GM23248 (cell line): ENCODE measurements around the gene RNF157. TPM values are rescaled to one million over a fixed set of nuclear protein-coding genes. Genes with fewer than 3 reads are reported as not detected.

ENCODE experiments used
- DNase-seq: peaks from one replicate; pipeline ENCODE4 v3.0.0-alpha.2; 2015
- H2AFZ ChIP-seq: fragments of 200-600 bp; sonication (generic); 2 replicates; pipeline ENCODE4 v1.6.1; 2016; ENCODE audit warnings: antibody characterized with exemption
- H3F3A ChIP-seq: fragments of 200-600 bp; sonication (generic); 2 replicates; pipeline ENCODE4 v1.6.1; 2016; ENCODE audit warnings: mild to moderate bottlenecking, antibody characterized with exemption, mixed run types; ENCODE audit not compliant: insufficient read depth
- H3K27ac ChIP-seq: fragments of 200-600 bp; sonication (generic); 2 replicates; pipeline ENCODE4 v1.5.1; 2016; ENCODE audit warnings: mild to moderate bottlenecking
- H3K27me3 ChIP-seq: fragments of 200-600 bp; sonication (generic); replicated peaks from 2 replicates; pipeline ENCODE4 v1.6.1; 2016; ENCODE audit warnings: mild to moderate bottlenecking; ENCODE audit not compliant: insufficient read depth
- H3K36me3 ChIP-seq: fragments of 200-600 bp; sonication (generic); 2 replicates; pipeline ENCODE4 v1.6.1; 2016; ENCODE audit warnings: low read depth, mild to moderate bottlenecking
- H3K4me1 ChIP-seq: fragments of 200-600 bp; sonication (generic); 2 replicates; pipeline ENCODE4 v1.6.1; 2016; ENCODE audit warnings: mild to moderate bottlenecking; ENCODE audit not compliant: insufficient read depth
- H3K4me2 ChIP-seq: fragments of 200-600 bp; sonication (generic); one replicate; pipeline ENCODE4 v1.6.1; 2016; ENCODE audit warnings: mild to moderate bottlenecking; ENCODE audit not compliant: unreplicated experiment
- H3K4me3 ChIP-seq: fragments of 200-600 bp; sonication (generic); 2 replicates; pipeline ENCODE4 v1.5.1; 2016; ENCODE audit warnings: mild to moderate bottlenecking
- H3K79me2 ChIP-seq: fragments of 200-600 bp; sonication (generic); 2 replicates; pipeline ENCODE4 v1.6.1; 2016; ENCODE audit warnings: mild to moderate bottlenecking; ENCODE audit not compliant: insufficient read depth
- H3K9ac ChIP-seq: fragments of 200-600 bp; sonication (generic); 2 replicates; pipeline ENCODE4 v1.6.1; 2016; ENCODE audit warnings: mild to moderate bottlenecking
- H3K9me2 ChIP-seq: fragments of 200-600 bp; sonication (generic); 2 replicates; pipeline ENCODE4 v1.6.1; 2016; ENCODE audit warnings: mixed run types, mild to moderate bottlenecking, moderate library complexity; ENCODE audit not compliant: insufficient read depth
- H3K9me3 ChIP-seq: fragments of 200-600 bp; sonication (generic); one replicate; pipeline ENCODE4 v1.6.1; 2017; ENCODE audit warnings: low read depth
- H4K20me1 ChIP-seq: fragments of 200-600 bp; sonication (generic); 2 replicates; pipeline ENCODE4 v1.6.0; 2016; ENCODE audit not compliant: insufficient read depth
- EZH2 ChIP-seq: fragments of 200-600 bp; sonication (generic); IDR thresholded peaks from 2 replicates; pipeline ENCODE4 v1.6.1; 2018; ENCODE audit warnings: antibody characterized with exemption, mild to moderate bottlenecking; ENCODE audit not compliant: insufficient read depth, poor library complexity, severe bottlenecking
- EZH2phosphoT487 ChIP-seq: fragments of 200-600 bp; sonication (generic); IDR thresholded peaks from 2 replicates; pipeline ENCODE4 v1.6.1; 2018; ENCODE audit warnings: antibody characterized with exemption, moderate library complexity, mild to moderate bottlenecking, low read depth; ENCODE audit not compliant: insufficient read depth
- WGBS, 2 experiments: methylation state at CpG; one replicate each; pipeline ENCODE4 v1.1.6; 2015 to 2017; ENCODE audit warnings: low lambda C conversion rate in 2 of 2, low coverage in 1 of 2; ENCODE audit errors: missing lambda C conversion rate in 2 of 2; 5-methylcytosine and 5-hydroxymethylcytosine counted together
- in situ Hi-C: fragments of 300-500 bp; cut with MboI; formaldehyde crosslinking; loops from 2 replicates; pipeline ENCODE4 v1.15.0; 2020
- polyA plus RNA-seq: library from polyadenylated mRNA; unstranded; fragments of >200 nt; fragmentation: Nextera tagmentation; extraction: Ambion mirVana; gene quantifications from 2 replicates; pipeline ENCODE4 v1.2.1, GENCODE V29; 2016
- total RNA-seq: library from RNA; depleted of rRNA; stranded (reverse); fragments of >200 nt; shearing (Covaris generic); gene quantifications from 2 replicates; pipeline ENCODE4 v1.2.3, GENCODE V29; 2014

The RNF157 gene
- total and polyA plus RNA-seq, 2 experiments from 2014 or later, result 0.31 to 4.0 TPM

GRCh38 chr17:76137351-76138233 lies 102.7 kb downstream of the RNF157 start:
- no peaks in the 10 kb centered on the region for H3F3A ChIP-seq
- no peak overlapping the region for H3K27ac ChIP-seq
- H3K9me2 ChIP-seq, result no peaks in the 10 kb centered on the region
- WGBS, 2 experiments, result 74 to 75% methylated on average over 47 to 54 of the region's 54 CpGs
- no peak overlapping the region for H3K4me3 ChIP-seq
- H4K20me1 ChIP-seq, result no peaks in the 10 kb centered on the region
- H2AFZ ChIP-seq, result no peak overlapping the region
- H3K4me1 ChIP-seq, result no peaks in the 10 kb centered on the region
- H3K27me3 ChIP-seq, result peaks cover 37% of the 10 kb centered on the region
- no peak overlapping the region for H3K4me2 ChIP-seq
- no peaks in the 10 kb centered on the region for H3K36me3 ChIP-seq
- DNase-seq, result no peak
- no peak overlapping the region for H3K9ac ChIP-seq
- TF ChIP-seq EZH2, result no peak
- no peak for TF ChIP-seq EZH2phosphoT487
- H3K9me3 ChIP-seq, result no peaks in the 10 kb centered on the region
- in situ Hi-C loops, result no loop called here
- H3K79me2 ChIP-seq, result no peaks in the 10 kb centered on the region

GRCh38 chr17:76137001-76137350 lies 103.3 kb downstream of the RNF157 start:
- no peaks in the 10 kb centered on the region for H3F3A ChIP-seq

GRCh38 chr17:76136276-76137000 lies 103.9 kb downstream of the RNF157 start:
- Histone ChIP-seq H2AFZ (no peak overlapping the region), H3K4me1 (no peaks in the 10 kb centered on the region), H3K36me3 (no peaks in the 10 kb centered on the region), H3K4me2 (no peak overlapping the region), H3K79me2 (no peaks in the 10 kb centered on the region), H3K9me3 (no peaks in the 10 kb centered on the region), H3K27me3 (peaks cover 45% of the 10 kb centered on the region), H3K4me3 (no peak overlapping the region), H3K9me2 (no peaks in the 10 kb centered on the region), H3K9ac (no peak overlapping the region), H3F3A (no peaks in the 10 kb centered on the region), H4K20me1 (no peaks in the 10 kb centered on the region), H3K27ac (no peak overlapping the region)
- in situ Hi-C loops, result no loop called here
- no peak for DNase-seq
- WGBS, 2 experiments, result 49 to 50% methylated on average over 13 to 16 of the region's 16 CpGs
- TF ChIP-seq EZH2phosphoT487 (no peak), EZH2 (no peak)

More at GRCh38 chr17:76137001-76137350, 103.3 kb downstream of the RNF157 start:
- Histone ChIP-seq H3K27ac (no peak overlapping the region), H3K4me2 (no peak overlapping the region), H3K9me3 (no peaks in the 10 kb centered on the region), H3K4me1 (no peaks in the 10 kb centered on the region), H3K9me2 (no peaks in the 10 kb centered on the region), H3K27me3 (peaks cover 39% of the 10 kb centered on the region), H2AFZ (no peak overlapping the region), H3K36me3 (no peaks in the 10 kb centered on the region), H3K4me3 (no peak overlapping the region), H4K20me1 (no peaks in the 10 kb centered on the region), H3K9ac (no peak overlapping the region), H3K79me2 (no peaks in the 10 kb centered on the region)
- WGBS, 2 experiments, result 54 to 71% methylated on average over 7 of the region's 7 CpGs
- TF ChIP-seq EZH2phosphoT487, result no peak
- no peak for TF ChIP-seq EZH2
- no peak for DNase-seq
- in situ Hi-C loops, result no loop called here

GRCh38 chr17:76135810-76136188 lies 104.5 kb downstream of the RNF157 start:
- no peaks in the 10 kb centered on the region for H3F3A ChIP-seq
- H3K4me1 ChIP-seq, result no peaks in the 10 kb centered on the region
- no peaks in the 10 kb centered on the region for H3K9me2 ChIP-seq
- peaks cover 51% of the 10 kb centered on the region for H3K27me3 ChIP-seq
- in situ Hi-C loops, result no loop called here
- no peak overlapping the region for H2AFZ ChIP-seq
- H3K79me2 ChIP-seq, result no peaks in the 10 kb centered on the region
- DNase-seq, result no peak
- no peak overlapping the region for H3K27ac ChIP-seq
- H3K4me3 ChIP-seq, result no peak overlapping the region
- WGBS, 2 experiments, result 65 to 77% methylated on average over 8 of the region's 8 CpGs
- TF ChIP-seq EZH2phosphoT487, result no peak
- no peak for TF ChIP-seq EZH2
- H3K4me2 ChIP-seq, result no peak overlapping the region
- H3K36me3 ChIP-seq, result no peaks in the 10 kb centered on the region
- no peaks in the 10 kb centered on the region for H3K9me3 ChIP-seq
- no peak overlapping the region for H3K9ac ChIP-seq
- no peaks in the 10 kb centered on the region for H4K20me1 ChIP-seq
